ENCODE data around the gene TPCN2.

Gene TPCN2

DNA sequence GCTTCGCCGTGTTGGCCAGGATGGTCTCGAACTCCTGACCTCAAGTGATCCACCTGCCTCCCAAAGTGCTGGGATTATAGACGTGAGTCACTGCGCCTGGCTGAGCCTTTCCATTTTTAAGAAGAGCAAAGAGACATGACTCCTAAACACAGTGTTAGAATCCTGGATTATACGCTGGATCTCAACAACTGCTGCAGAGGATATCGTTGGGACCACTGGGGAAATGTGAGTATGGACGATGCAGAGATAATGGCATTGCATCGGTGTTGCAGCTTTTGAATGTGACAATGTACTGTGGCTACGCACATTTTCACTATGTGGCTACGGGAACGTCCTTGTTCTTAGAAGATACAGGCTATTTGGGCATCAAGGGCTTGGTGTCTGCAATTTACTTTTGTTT, 41.9 kb upstream of the TPCN2 start:
- H3K27ac Mint-ChIP-seq: no peak overlapping the region
- H3K9me3 Mint-ChIP-seq: no peaks in the 10 kb centered on the region
- H3K4me1 Mint-ChIP-seq (ENCODE audit: low read depth): no peaks in the 10 kb centered on the region
- peaks cover 15% of the 10 kb centered on the region for H3K27me3 Mint-ChIP-seq
- H3K36me3 Mint-ChIP-seq (ENCODE audit: low read depth): no peaks in the 10 kb centered on the region
- no peak overlapping the region for H3K4me3 Mint-ChIP-seq

DNA sequence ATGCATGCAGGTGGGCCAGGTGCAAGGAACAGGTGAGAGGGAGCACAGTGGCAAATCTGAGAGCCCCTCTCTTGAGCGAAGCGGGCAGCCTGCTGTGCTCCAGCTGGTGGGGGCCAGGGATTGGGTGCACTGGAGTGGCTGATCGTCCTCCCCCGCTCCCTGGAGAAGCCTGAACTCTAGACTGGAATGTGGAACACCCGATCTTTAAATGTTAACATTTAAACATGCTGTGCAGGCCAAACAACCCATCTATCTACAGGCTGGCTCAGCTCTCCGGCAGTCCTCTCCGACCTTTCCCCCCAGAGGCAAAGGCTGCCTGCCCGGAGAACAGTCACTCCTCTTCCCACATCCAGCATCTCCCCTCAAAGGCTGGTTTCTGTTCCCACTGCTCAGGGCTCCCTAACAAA, 40.8 kb upstream of the TPCN2 start:
- Mint-ChIP-seq H3K36me3 (ENCODE audit: low read depth) (no peaks in the 10 kb centered on the region), H3K4me1 (ENCODE audit: low read depth) (no peaks in the 10 kb centered on the region), H3K4me3 (no peak overlapping the region), H3K9me3 (no peaks in the 10 kb centered on the region), H3K27me3 (peaks cover 24% of the 10 kb centered on the region), H3K27ac (no peak overlapping the region)

DNA sequence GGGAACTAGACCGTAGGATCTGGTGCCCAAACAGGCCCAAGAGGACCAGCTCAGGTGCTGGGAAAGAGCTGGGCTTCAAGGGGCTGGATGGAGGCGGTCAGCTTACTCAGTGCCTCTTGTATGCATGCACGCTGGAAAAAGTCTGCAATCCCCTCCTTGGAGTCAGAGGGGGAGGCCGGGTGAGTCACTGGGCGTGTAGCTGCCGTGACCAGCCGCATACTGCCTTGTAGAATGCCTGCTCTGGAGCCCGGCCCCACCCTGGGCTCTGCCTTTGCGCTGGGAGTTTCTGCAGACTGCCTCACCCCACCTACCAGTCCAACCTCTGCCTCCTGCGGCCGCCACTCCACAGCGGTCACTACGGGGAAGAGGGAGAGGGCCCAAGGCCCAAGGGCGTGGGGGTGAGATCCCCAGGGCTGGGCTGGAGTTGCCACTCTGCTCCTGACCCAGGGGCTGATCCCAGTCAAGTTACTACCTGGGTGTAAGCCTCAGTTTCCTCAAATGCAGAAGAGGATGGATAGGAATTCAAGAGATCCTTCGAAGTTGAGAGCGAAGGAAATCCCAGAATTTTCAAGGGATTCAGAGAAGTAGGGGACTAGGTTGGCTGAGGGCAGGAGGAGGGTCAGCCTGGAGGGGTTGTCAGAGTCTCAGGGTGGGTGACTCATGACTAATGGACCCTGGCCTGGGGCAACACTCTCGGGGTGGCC, 39.8 kb upstream of the TPCN2 start:
- no peaks in the 10 kb centered on the region for H3K36me3 Mint-ChIP-seq (ENCODE audit: low read depth)
- H3K27ac Mint-ChIP-seq: no peak overlapping the region
- H3K4me3 Mint-ChIP-seq: no peak overlapping the region
- H3K9me3 Mint-ChIP-seq: no peaks in the 10 kb centered on the region
- H3K4me1 Mint-ChIP-seq (ENCODE audit: low read depth): no peaks in the 10 kb centered on the region
- H3K27me3 Mint-ChIP-seq: peaks cover 28% of the 10 kb centered on the region

DNA sequence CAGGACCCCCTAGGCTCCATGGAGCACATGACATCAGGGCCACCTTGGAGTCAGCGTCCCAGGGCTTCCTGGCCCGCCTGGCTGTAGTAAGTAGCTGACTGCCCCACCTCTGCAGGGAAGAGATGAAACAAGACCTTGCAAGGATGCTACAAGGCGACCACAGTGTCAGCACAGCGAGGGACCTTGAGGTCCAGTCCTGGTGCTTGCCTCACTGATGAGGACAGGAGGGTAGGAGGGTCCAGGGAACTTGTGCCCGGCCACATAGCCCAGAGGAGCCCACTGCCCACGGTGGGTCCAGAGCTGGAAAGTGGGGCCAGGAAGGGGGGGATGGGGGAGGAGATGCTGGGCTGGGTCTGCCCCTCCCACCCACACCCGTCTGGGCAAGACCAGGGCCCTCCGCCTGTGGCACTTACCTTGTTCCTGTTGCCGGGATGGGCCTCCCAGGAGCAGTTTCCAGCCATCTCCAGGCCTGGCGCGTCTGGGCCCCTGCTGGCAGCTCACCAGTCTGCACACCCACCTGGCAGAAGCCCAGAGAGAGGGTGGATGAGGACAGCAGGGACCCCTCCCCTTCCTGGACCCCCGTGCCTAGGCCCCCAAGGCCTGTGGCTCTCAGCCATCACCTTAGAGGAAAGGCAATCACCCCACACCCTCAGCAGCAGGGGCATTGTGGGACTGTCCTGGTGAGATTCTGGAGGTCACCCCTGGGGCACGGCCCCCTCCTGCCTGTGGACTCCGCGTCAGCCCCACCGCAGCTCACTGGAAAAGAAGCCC, 39.1 kb upstream of the TPCN2 start:
- Mint-ChIP-seq H3K4me1 (ENCODE audit: low read depth) (no peaks in the 10 kb centered on the region), H3K9me3 (no peaks in the 10 kb centered on the region), H3K27ac (no peak overlapping the region), H3K27me3 (peaks cover 28% of the 10 kb centered on the region), H3K4me3 (no peak overlapping the region), H3K36me3 (ENCODE audit: low read depth) (no peaks in the 10 kb centered on the region)

DNA sequence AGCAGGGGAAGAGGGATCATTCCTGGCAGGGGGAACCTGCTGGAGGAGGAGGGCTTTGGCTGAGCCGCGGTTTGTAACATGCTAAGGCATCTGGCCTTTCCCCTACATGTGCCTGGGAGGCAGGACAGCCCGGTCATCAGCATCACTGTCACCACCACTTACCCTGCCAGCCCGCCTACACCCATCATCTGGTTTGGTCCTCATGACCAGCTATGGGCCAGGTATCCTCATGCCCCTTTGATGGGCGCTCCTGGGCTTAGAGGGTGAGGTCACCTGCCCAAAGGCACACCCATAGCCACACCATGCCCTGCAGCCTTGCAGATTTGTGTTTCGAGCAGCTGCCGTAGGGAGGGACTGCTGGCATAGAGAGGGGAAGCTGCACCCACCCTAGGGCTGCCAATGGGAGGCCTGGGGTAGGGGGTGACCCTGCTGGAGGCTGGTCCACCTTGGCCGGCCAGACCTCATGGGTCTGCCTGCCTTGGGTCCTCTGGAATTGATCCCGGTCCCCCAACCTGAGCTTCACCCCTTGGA, 38.3 kb upstream of the TPCN2 start:
- Mint-ChIP-seq H3K4me1 (ENCODE audit: low read depth) (no peaks in the 10 kb centered on the region), H3K9me3 (no peaks in the 10 kb centered on the region), H3K36me3 (ENCODE audit: low read depth) (no peaks in the 10 kb centered on the region), H3K27ac (no peak overlapping the region), H3K27me3 (peaks cover 25% of the 10 kb centered on the region), H3K4me3 (no peak overlapping the region)

DNA sequence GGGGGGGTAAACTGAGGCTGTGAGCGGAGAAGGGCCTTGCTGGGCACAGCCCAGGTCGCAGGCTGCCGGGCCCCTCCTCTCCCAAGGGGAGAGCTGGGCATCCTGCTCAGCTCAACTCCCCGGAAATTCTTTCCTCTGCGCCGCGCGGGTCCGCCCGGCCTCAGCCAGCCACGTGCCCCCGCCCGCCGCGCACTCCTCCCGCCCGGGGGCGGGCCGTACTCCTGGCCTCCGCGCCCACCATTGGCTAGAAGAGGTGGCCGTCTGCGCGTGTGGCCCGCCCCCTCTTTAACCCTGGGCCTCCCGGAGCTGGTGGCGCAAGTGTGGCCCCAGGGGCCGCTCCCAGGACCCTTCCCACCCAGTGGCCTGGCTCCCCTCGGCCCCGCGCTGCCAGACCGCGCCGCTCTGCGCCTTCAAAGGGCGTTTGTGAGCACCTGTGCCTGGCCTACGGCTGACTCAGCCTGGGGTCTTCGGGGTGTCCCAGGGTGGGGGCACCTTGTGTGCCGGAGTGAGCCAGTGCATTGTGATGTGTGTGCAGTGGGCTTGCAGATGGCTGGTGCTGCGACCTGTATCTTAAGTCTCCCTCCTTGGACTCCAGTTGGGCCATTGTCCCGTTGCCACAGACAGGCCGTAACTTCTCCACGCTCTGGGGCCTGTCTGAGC, 37.6 kb upstream of the TPCN2 start:
- Mint-ChIP-seq H3K36me3 (ENCODE audit: low read depth) (no peaks in the 10 kb centered on the region), H3K4me1 (ENCODE audit: low read depth) (no peaks in the 10 kb centered on the region), H3K9me3 (no peaks in the 10 kb centered on the region), H3K4me3 (no peak overlapping the region), H3K27ac (no peak overlapping the region), H3K27me3 (peaks cover 23% of the 10 kb centered on the region)

DNA sequence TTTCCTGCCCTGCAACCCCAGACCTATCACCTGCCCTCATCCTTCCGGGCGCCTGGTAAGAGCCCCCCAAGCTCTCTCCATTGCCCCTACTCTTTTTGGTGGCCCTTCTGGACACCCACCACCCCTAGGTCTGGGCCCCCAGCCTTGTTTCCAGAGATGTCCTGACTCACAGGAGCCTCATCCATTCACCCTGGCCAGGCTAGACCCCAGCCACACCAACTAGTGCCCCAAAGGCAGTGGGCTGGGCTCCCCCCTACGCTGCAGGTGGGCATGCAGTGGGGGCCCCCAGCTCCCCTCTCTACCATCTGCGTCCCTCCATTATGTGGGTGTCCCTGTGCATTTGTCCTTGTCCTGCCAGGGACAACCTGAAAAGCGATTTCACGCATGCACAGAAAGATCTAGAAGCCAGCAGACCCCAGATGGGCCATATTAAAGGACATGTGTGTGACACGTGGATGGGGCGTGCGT, 37.1 kb upstream of the TPCN2 start:
- Mint-ChIP-seq H3K9me3 (no peaks in the 10 kb centered on the region), H3K27me3 (peaks cover 23% of the 10 kb centered on the region), H3K36me3 (ENCODE audit: low read depth) (no peaks in the 10 kb centered on the region), H3K4me1 (ENCODE audit: low read depth) (no peaks in the 10 kb centered on the region), H3K27ac (no peak overlapping the region), H3K4me3 (no peak overlapping the region)

DNA sequence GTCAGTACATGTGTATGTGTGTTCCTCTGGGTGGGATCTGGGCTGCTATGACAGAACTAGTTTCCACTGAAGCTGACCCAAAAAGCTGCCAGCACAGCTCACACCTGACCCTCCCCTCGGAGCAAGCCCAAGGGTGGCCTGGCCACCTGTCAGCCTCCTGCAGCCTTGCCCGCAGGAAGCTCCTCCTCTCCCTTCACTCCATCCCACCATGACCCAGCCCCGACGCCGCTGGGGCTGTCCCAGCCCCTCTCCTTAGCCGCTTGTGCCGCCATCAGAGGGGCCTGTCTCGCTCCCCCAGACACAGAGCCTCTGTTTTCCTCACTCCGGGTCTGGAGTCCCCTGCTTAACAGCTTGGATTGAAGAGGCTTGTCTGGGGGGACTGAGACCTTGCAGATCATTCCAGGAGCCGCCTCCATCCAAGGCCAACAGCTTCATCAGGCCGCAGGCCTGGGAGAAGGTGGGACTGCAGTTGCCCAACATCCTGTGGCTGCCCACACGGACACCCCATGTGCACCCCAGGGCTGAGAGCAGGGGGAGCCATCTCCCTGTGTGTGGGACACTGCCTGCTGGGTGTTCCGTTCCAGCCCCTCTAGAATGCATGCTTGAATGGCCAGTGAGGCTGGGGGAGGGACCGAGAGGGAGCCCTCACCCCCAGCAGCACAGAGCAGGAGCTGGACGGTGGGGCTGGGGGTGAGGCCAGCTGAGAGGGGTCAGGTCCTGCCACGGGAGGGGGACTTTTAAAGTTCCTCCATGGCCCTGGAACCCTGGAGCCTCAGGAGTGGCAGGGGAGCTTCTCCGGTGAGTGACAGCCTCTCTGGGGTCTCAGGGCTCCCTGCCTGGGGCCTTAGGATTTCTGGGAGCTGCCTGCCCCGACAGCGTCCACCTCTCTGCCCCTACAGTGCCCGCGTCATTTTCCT, 36.4 kb upstream of the TPCN2 start:
- Mint-ChIP-seq H3K27ac (no peak overlapping the region), H3K4me1 (ENCODE audit: low read depth) (no peaks in the 10 kb centered on the region), H3K4me3 (no peak overlapping the region), H3K9me3 (no peaks in the 10 kb centered on the region), H3K36me3 (ENCODE audit: low read depth) (no peaks in the 10 kb centered on the region), H3K27me3 (peaks cover 23% of the 10 kb centered on the region)

DNA sequence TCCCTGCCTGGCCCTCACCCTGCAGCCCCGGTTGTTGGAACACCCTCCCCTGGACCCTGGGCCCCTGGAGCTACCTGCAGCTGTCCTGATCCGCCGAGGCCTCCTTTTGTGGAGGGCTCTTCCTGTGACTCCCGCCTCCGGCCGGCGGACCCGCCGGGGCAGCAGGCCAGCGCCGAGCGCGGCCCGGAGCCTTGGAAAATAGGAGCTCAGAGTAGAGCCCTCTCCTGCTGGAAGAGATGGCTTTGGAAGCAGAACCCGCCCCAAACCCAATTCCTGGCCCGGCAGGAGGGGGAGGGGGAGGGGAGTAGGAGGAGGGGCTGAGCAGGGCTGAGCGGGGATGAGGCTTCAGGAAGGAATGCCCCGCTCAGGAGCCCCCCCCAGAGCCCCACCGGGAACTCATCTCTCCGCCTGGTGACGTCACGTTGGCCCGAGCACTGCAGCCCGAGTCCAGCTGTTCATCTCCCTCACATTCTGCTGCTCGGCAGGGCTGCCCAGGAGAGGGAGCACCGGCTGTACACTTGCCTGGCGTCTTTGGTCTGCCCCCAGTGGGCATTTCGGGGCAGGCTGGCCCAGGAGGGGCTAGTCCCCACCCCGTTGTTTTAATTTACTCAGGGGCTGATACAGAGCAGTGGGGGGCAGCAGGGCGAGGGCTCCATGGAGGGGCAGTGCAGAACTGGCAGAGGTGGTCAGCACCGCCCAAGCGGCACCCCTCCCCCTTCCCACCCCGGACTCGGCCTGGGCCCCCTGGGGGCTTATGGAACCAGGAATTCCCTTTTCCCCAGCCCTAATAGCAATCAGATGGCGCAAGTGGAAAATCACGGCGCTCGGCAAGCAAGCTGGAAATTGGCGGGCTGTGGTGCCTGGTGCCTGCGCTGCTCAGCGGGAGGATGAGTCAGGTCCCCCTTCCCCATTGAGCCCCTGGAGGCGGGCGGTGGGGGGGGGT, 35.5 kb upstream of the TPCN2 start, which contains the start of gene MRGPRF:
Gene MRGPRF, minus strand, starts transcription at position 238 of the 943 bp plus-strand sequence. CDS start 3,345 bp downstream, outside the sequence.
- Mint-ChIP-seq H3K36me3 (ENCODE audit: low read depth) (no peaks in the 10 kb centered on the region), H3K27me3 (peaks cover 23% of the 10 kb centered on the region), H3K9me3 (no peaks in the 10 kb centered on the region), H3K27ac (no peak within 1 kb of the TSS), H3K4me3 (no peak within 1 kb of the TSS), H3K4me1 (ENCODE audit: low read depth) (no peaks in the 10 kb centered on the region)

DNA sequence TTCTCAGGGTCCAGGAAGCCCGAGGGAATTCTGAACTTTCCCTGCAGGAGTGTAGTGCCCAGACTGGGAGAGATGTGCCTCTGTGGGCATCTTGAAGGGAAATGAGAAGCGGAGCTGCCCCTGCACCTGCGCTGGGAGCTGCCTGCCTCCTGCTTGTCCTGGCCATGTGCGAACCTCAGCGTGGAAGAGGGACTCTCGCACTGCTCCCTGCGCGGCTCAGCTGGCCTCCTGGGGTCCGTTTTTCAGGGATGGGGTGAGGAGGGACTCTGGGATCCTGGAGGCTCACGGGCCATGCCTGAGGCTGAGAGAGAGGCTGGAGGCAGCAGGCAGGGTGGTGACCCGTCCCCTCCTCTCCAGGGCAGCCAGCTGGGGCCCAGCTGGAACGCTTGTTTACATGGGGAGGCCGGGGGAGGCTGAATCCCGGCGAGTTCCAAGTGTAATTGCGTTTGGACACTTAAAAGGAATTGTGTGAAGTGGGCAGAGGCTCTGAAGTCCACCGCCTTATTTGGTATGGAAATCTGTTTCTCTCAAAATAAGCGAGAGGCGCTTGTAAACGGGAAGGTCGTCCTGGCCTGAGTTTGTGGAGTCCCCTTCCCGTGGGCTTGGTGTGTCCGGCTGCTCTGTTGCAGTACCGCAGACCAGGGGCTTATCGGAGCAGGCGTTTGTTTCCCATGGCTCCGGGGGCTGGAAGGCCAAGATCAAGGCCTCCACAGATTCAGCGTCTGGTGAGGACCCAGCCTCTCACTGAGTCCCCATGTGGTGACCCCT, 34.5 kb upstream of the TPCN2 start:
- Mint-ChIP-seq H3K27ac (no peak overlapping the region), H3K9me3 (no peaks in the 10 kb centered on the region), H3K4me3 (no peak overlapping the region), H3K4me1 (ENCODE audit: low read depth) (no peaks in the 10 kb centered on the region), H3K27me3 (peaks cover 23% of the 10 kb centered on the region), H3K36me3 (ENCODE audit: low read depth) (no peaks in the 10 kb centered on the region)

DNA sequence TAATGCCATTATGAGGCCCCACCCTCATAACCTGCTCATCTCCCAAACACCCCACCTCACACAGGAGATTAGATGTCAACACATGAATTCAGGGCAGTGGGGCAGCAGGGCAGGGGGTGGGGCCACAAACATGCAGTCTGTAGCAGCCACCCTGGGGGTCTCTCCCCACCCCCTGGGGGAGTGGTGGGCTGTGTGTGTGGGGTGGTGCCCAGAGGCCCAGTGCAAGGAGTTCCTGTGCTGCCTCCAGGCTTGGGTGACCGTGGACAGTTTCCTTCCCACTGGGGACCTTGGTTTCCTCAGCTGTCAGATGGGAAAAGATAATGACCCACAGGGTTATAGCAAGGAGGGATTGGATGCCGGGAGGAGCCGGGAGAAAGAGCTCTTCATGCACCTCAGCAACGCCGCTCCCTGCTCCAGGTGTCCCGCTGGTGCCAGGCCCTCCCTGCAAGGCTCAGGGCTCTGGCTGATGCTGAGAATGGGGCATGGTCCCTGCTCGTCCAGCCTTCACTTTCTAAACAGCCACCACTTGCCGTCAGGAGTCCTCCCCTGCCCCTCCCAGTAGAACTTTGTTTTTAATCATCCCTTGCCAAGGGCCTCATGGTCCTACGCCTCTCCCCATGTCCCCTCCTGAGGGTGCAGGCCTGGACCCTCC, 33.7 kb upstream of the TPCN2 start:
- H3K4me1 Mint-ChIP-seq (ENCODE audit: low read depth): no peaks in the 10 kb centered on the region
- H3K27me3 Mint-ChIP-seq: peaks cover 22% of the 10 kb centered on the region
- no peak overlapping the region for H3K27ac Mint-ChIP-seq
- H3K9me3 Mint-ChIP-seq: no peaks in the 10 kb centered on the region
- H3K36me3 Mint-ChIP-seq (ENCODE audit: low read depth): no peaks in the 10 kb centered on the region
- H3K4me3 Mint-ChIP-seq: no peak overlapping the region

DNA sequence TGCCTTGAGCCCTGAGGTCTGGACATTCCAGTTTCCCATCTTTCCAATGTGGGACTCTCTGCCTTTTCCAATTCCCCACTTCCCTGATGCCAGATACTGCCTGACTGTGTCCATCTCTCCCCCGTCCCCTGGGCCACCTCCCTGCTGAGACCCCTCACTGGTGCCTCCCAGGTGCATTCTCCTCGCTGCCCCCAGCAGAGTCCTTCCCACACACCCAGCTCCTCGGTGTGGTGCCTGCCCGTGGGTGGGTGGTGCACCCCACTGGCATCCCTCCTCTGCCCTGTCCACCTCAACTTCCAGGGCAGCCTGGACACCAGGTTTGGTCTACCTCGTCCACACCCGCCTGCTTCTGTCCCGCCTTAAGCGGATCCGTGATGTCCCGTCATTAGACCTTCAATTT, 30.8 kb upstream of the TPCN2 start:
- H3K4me1 Mint-ChIP-seq (ENCODE audit: low read depth): no peaks in the 10 kb centered on the region
- no peaks in the 10 kb centered on the region for H3K36me3 Mint-ChIP-seq (ENCODE audit: low read depth)
- H3K4me3 Mint-ChIP-seq: no peak overlapping the region
- H3K27me3 Mint-ChIP-seq: peaks cover 4% of the 10 kb centered on the region
- no peak overlapping the region for H3K27ac Mint-ChIP-seq
- H3K9me3 Mint-ChIP-seq: no peaks in the 10 kb centered on the region

Data from stimulated activated naive CD8-positive, alpha-beta T cell treated with anti-CD3 and anti-CD28 coated beads, Interleukin-15, Interleukin-2, amounts not matched to agents 100 ng/mL and 50 ng/mL, for 24 hours (primary cell).